Stimulated activated naive CD8-positive, alpha-beta T cell treated with anti-CD3 and anti-CD28 coated beads, Interleukin-15, Interleukin-2, amounts not matched to agents 100 ng/mL and 50 ng/mL, for 24 hours (primary cell): ENCODE data around the gene RPP25.
"Not testable (repeated sequence)": the region's sequence is repeated elsewhere in the genome, so short reads cannot be mapped to it uniquely, and the experiment has no call there.

Experiments
- H3K27ac Mint-ChIP-seq: one replicate; pipeline ENCODE4 v1.8.0; 2021; ENCODE audit warnings: mild to moderate bottlenecking, mixed read lengths
- H3K27me3 Mint-ChIP-seq: one replicate; pipeline ENCODE4 v1.8.0; 2021; ENCODE audit warnings: mixed read lengths
- H3K36me3 Mint-ChIP-seq: one replicate; pipeline ENCODE4 v1.8.0; 2021; ENCODE audit warnings: low read depth, mixed read lengths
- H3K4me1 Mint-ChIP-seq: one replicate; pipeline ENCODE4 v1.8.0; 2021; ENCODE audit warnings: low read depth, mixed read lengths
- H3K4me3 Mint-ChIP-seq: one replicate; pipeline ENCODE4 v1.8.0; 2021; ENCODE audit warnings: mild to moderate bottlenecking, mixed read lengths
- H3K9me3 Mint-ChIP-seq: one replicate; pipeline ENCODE4 v1.8.0; 2021; ENCODE audit warnings: mixed read lengths

RPP25 gene

GRCh38 chr15:74913799-74914198, 42.8 kb downstream of the RPP25 start:
- not testable (repeated sequence) for H3K4me1 Mint-ChIP-seq, H3K9me3 Mint-ChIP-seq, H3K27me3 Mint-ChIP-seq, H3K4me3 Mint-ChIP-seq, H3K27ac Mint-ChIP-seq
- H3K36me3 Mint-ChIP-seq: peaks cover 56% of the 10 kb centered on the region

GRCh38 chr15:74913041-74913440, 43.5 kb downstream of the RPP25 start:
- no peaks in the 10 kb centered on the region for H3K4me1 Mint-ChIP-seq
- no peaks in the 10 kb centered on the region for H3K9me3 Mint-ChIP-seq
- H3K36me3 Mint-ChIP-seq: peaks cover 58% of the 10 kb centered on the region
- no peak overlapping the region for H3K27ac Mint-ChIP-seq
- no peaks in the 10 kb centered on the region for H3K27me3 Mint-ChIP-seq
- H3K4me3 Mint-ChIP-seq: no peak overlapping the region

DNA sequence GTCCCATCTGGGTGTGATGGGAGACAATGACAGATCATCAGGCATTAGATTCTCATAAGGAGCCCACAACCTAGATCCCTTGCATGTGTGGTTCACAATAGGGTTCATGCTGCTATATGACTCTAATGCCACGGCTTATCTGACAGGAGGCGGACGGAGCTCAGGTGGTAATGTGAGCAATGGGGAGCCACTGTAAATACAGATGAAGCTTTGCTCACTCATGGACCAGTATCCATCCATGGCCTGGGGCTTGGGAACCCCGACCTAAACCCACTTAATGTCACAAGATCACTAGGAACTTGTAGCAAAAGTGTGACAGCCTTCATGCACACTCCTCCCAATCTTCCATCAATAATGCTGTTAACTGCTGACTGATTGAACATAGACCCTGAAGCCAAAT, 47.9 kb downstream of the RPP25 start:
- Mint-ChIP-seq H3K27ac (no peak overlapping the region), H3K27me3 (no peaks in the 10 kb centered on the region), H3K9me3 (no peaks in the 10 kb centered on the region)

DNA sequence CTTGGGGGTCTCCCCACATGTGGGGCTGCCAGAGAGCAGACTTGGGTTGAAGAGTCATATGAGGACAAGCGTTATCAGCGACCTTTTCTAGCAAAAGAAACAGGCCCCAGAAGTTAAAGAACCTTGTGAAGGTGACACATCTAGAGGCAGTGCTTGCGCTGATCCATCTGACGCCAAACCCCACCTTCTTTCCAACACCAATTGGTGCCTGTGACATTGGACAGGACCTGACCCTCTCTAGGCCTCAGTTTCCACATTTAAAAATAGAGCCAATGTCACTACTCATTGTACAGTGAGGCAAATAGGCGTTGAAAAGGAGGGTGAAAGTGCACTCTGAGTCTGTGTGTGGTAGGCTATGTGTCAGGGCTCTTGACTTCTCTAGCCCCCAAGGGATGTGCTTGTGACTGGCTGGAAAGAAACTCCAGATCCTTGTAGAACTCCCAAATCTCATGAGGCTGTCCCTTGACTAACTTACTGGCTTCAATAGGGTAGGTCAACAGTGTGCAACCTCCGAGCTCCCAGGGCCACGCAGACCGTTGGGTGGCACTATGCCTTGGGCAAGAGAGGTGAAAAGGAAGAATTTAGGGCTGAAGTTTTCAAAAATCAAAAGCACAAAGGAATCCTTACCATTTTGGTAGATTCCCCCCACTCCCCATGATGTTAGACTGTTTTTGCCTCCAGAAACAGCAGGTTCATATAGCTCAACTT, 49.3 kb downstream of the RPP25 start:
- no peaks in the 10 kb centered on the region for H3K9me3 Mint-ChIP-seq
- H3K36me3 Mint-ChIP-seq: peaks cover 57% of the 10 kb centered on the region
- H3K27ac Mint-ChIP-seq: peak overlapping the region; percentile 91
- H3K4me3 Mint-ChIP-seq: peak overlapping the region; percentile 90
- no peaks in the 10 kb centered on the region for H3K27me3 Mint-ChIP-seq
- peaks cover 30% of the 10 kb centered on the region for H3K4me1 Mint-ChIP-seq

More for the DNA sequence above, 47.9 kb downstream of the RPP25 start:
- Mint-ChIP-seq H3K36me3 (peaks cover 54% of the 10 kb centered on the region), H3K4me3 (no peak overlapping the region), H3K4me1 (peaks cover 28% of the 10 kb centered on the region)

GRCh38 chr15:74906450-74907162, 50.0 kb downstream of the RPP25 start, which contains the start of gene FAM219B:
TSS of gene FAM219B (minus strand) at chr15:74906851. CDS start at chr15:74906800, 51 bp downstream.
- Mint-ChIP-seq H3K27ac (peak within 1 kb of the TSS; percentile 91), H3K27me3 (no peaks in the 10 kb centered on the region), H3K4me3 (peak within 1 kb of the TSS; percentile 90), H3K4me1 (peaks cover 33% of the 10 kb centered on the region), H3K9me3 (no peaks in the 10 kb centered on the region), H3K36me3 (peaks cover 60% of the 10 kb centered on the region)

- peaks cover 35% of the 10 kb centered on the region for H3K4me1 Mint-ChIP-seq
- no peaks in the 10 kb centered on the region for H3K27me3 Mint-ChIP-seq
- peaks cover 56% of the 10 kb centered on the region for H3K36me3 Mint-ChIP-seq
- H3K27ac Mint-ChIP-seq: peak overlapping the region; percentile 76
- peak overlapping the region; percentile 90 for H3K4me3 Mint-ChIP-seq
- no peaks in the 10 kb centered on the region for H3K9me3 Mint-ChIP-seq
Measured at GRCh38 chr15:74906067-74906449, 50.5 kb downstream of the RPP25 start.
